GM12878 (cell line): ENCODE data around the gene ACRBP. TPM values are rescaled to one million over a fixed set of nuclear protein-coding genes. Genes with fewer than 3 reads are reported as not detected.

Experiments used
- polyA plus RNA-seq, 11 experiments: library from polyadenylated mRNA; depleted of rRNA in 4 of 11; unstranded in 6 of 11; stranded (reverse) in 5 of 11; fragments of >200 nt; fragmentation: Nextera tagmentation in 4 of 11; fragmentation: Illumina TruSeq in 1 of 11; extraction: Ambion mirVana in 4 of 11; extraction: Trizol in 1 of 11; gene quantifications; 1 replicate in 1 of 11; 2 replicates in 10 of 11; pipeline versions ENCODE4 v1.2.1 to v1.2.3, GENCODE V29; 2011 to 2016; ENCODE audit warnings: inconsistent platforms in 2 of 11, missing spikeins in 2 of 11, low read depth in 1 of 11
- total RNA-seq, 4 experiments: library from RNA; depleted of rRNA in 3 of 4; stranded (reverse); fragments of >200 nt in 3 of 4; fragmentation: Illumina TruSeq in 1 of 4; extraction: Trizol in 1 of 4; gene quantifications; 2 replicates each; pipeline versions ENCODE4 v1.2.1 to v1.2.3, GENCODE V29; 2013 to 2021
- TF ChIP-seq, protein P1 (sequence below): fragments of 450-650 bp; IDR thresholded peaks from 2 replicates; pipeline ENCODE4 v1.6.1; 2017; ENCODE audit warnings: antibody characterized with exemption, mild to moderate bottlenecking, moderate library complexity
- TF ChIP-seq, protein P2 (sequence below): IDR thresholded peaks from 2 replicates; pipeline ENCODE4 v1.6.1; 2012; ENCODE audit warnings: mild to moderate bottlenecking, low read depth, low read length

ACRBP gene
- total and polyA plus RNA-seq, 10 of the 15 experiments (the other 5 are each of a cell fraction or from before 2014, with no cell fraction given) = 0.54 to 1.4 (median 0.87) TPM

DNA sequence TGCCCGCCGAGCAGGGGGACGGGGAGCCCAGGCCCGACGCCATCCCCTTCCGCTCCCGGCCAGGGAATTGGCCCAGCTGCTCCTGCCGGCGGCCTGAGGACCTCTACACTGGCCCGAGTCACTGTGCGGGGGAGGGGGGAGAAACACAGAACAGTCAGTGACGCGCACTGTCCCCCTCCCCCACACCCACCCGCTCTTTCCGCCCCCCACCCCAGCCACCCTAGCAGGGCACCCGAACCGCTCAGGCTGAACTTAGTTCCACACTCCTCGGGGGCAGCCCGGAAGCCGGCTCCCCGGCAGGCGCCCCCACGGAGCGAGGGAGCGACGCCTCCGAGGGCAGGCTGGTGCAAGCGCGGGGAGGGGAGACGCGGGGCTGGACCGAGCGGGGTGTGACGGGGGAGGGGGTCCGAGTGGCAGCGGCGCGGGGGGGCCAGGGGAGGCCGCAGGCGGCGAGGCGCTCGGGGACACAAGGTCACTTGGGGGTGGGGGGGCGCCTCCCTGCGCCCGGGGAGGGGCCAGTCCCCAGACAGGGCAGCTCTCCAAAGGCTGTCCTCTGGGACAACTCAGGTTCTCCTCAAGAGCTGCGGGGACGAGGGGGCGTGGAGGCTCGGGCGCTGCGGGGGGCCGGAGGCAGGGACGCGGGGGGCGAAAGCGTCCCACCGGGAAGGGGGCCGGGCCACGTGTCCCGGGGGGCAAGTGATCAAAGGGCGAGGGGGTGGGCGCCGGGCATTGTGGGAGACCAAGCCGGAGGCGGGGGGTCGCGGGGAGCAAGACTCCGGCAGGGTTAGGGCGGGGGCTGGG is 40.7 kb downstream of the ACRBP start (continued):
- TF ChIP-seq, protein P1, sequence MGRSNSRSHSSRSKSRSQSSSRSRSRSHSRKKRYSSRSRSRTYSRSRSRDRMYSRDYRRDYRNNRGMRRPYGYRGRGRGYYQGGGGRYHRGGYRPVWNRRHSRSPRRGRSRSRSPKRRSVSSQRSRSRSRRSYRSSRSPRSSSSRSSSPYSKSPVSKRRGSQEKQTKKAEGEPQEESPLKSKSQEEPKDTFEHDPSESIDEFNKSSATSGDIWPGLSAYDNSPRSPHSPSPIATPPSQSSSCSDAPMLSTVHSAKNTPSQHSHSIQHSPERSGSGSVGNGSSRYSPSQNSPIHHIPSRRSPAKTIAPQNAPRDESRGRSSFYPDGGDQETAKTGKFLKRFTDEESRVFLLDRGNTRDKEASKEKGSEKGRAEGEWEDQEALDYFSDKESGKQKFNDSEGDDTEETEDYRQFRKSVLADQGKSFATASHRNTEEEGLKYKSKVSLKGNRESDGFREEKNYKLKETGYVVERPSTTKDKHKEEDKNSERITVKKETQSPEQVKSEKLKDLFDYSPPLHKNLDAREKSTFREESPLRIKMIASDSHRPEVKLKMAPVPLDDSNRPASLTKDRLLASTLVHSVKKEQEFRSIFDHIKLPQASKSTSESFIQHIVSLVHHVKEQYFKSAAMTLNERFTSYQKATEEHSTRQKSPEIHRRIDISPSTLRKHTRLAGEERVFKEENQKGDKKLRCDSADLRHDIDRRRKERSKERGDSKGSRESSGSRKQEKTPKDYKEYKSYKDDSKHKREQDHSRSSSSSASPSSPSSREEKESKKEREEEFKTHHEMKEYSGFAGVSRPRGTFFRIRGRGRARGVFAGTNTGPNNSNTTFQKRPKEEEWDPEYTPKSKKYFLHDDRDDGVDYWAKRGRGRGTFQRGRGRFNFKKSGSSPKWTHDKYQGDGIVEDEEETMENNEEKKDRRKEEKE = no peak
- TF ChIP-seq, protein P2, sequence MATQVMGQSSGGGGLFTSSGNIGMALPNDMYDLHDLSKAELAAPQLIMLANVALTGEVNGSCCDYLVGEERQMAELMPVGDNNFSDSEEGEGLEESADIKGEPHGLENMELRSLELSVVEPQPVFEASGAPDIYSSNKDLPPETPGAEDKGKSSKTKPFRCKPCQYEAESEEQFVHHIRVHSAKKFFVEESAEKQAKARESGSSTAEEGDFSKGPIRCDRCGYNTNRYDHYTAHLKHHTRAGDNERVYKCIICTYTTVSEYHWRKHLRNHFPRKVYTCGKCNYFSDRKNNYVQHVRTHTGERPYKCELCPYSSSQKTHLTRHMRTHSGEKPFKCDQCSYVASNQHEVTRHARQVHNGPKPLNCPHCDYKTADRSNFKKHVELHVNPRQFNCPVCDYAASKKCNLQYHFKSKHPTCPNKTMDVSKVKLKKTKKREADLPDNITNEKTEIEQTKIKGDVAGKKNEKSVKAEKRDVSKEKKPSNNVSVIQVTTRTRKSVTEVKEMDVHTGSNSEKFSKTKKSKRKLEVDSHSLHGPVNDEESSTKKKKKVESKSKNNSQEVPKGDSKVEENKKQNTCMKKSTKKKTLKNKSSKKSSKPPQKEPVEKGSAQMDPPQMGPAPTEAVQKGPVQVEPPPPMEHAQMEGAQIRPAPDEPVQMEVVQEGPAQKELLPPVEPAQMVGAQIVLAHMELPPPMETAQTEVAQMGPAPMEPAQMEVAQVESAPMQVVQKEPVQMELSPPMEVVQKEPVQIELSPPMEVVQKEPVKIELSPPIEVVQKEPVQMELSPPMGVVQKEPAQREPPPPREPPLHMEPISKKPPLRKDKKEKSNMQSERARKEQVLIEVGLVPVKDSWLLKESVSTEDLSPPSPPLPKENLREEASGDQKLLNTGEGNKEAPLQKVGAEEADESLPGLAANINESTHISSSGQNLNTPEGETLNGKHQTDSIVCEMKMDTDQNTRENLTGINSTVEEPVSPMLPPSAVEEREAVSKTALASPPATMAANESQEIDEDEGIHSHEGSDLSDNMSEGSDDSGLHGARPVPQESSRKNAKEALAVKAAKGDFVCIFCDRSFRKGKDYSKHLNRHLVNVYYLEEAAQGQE = no peak
